ENCODE results near the gene SH2D5. TPM values are rescaled to one million over a fixed set of nuclear protein-coding genes. Genes with fewer than 3 reads are reported as not detected.

SH2D5 gene
- total RNA-seq, 1 experiment from 2014 or later: 8.7 TPM

- Histone ChIP-seq H2BK15ac (ENCODE audit: low read depth, low read length) (no peak overlapping the region), H3K27ac (ENCODE audit: insufficient read length, low read depth, low read length) (no peak overlapping the region), H3K9ac (ENCODE audit: extremely low read depth, insufficient read length, low read length) (no peak overlapping the region), H4K91ac (ENCODE audit: insufficient read length, low read depth, low read length) (no peak overlapping the region), H2BK5ac (ENCODE audit: insufficient read length, low read length) (no peak overlapping the region), H3K27me3 (ENCODE audit: insufficient read depth, low read length) (no peaks in the 10 kb centered on the region; the same call in 1 of the 2 replicates), H4K5ac (ENCODE audit: insufficient read length, low read depth, low read length) (no peak overlapping the region), H3K79me1 (ENCODE audit: insufficient read depth, low read depth, low read length, poor library complexity, severe bottlenecking) (no peaks in the 10 kb centered on the region), H3K9me3 (ENCODE audit: control insufficient read depth, low read depth, low read length) (no peaks in the 10 kb centered on the region), H2AFZ (ENCODE audit: low read length) (no peak overlapping the region), H3K4me1 (ENCODE audit: insufficient read depth, low read length) (peaks cover 4% of the 10 kb centered on the region; the same call in 1 of the 2 replicates), H3K23ac (ENCODE audit: insufficient read length, low read depth, low read length) (no peak overlapping the region), H3K23me2 (ENCODE audit: insufficient read length, low read depth, low read length, poor library complexity, severe bottlenecking) (peaks cover 3% of the 10 kb centered on the region), H2BK120ac (ENCODE audit: low read depth, low read length, poor library complexity, severe bottlenecking) (no peak overlapping the region), H2BK12ac (ENCODE audit: insufficient read length, low read depth, low read length) (no peak overlapping the region), H2BK20ac (ENCODE audit: low read depth, low read length, poor library complexity, severe bottlenecking) (no peak overlapping the region), H2AK5ac (ENCODE audit: insufficient read length, low read length) (no peak overlapping the region), H3K18ac (ENCODE audit: insufficient read length, low read depth, low read length) (no peak overlapping the region), H3T11ph (ENCODE audit: low read length) (no peak overlapping the region), H3K4me2 (ENCODE audit: insufficient read depth, insufficient read length, low read length) (no peak overlapping the region), H4K8ac (replicated peaks; ENCODE audit: insufficient read length, low read depth, low read length) (no peak overlapping the region), H3K14ac (ENCODE audit: insufficient read depth, low read length) (no peak overlapping the region; the same call in 1 of the 2 replicates), H3K56ac (ENCODE audit: insufficient read length, low read depth, low read length) (no peak overlapping the region), H4K20me1 (ENCODE audit: control insufficient read depth, insufficient read depth, insufficient read length) (no peaks in the 10 kb centered on the region), H3K4ac (ENCODE audit: low read depth, low read length) (no peak overlapping the region), H3K79me2 (ENCODE audit: insufficient read depth, low read length) (no peaks in the 10 kb centered on the region)
- H3K4me1 Mint-ChIP-seq: peaks cover 20 to 27% of the 10 kb centered on the region in 2 experiments
- H3K36me3 Mint-ChIP-seq (ENCODE audit: insufficient read depth in 1 of 3, low read depth in 3 of 3): no peaks in the 10 kb centered on the region
- no peak for TF ChIP-seq CTCF (conservative IDR thresholded peaks at IDR 0.05)
- no peaks in the 10 kb centered on the region; a peak in 1 of 5 replicates for H3K9me3 Mint-ChIP-seq
- H3K4me3 Mint-ChIP-seq: no peak overlapping the region
- peaks cover 28% of the 10 kb centered on the region for H3K27me3 Mint-ChIP-seq (ENCODE audit: low read depth)
- peak; percentile 20 for DNase-seq
- H3K27ac Mint-ChIP-seq: no peak overlapping the region
- WGBS (ENCODE audit: extremely low coverage, insufficient read length, low lambda C conversion rate): no CpG with 5 or more reads among the region's 17 CpGs
These were observed 7.9 kb downstream of the SH2D5 start for GRCh38 chr1:20724364-20725188.

Data from H9 (cell line).